ENCODE data around the gene GARIN3. TPM values are rescaled to one million over a fixed set of nuclear protein-coding genes. Genes with fewer than 3 reads are reported as not detected.

Gene GARIN3
- total and polyA plus RNA-seq, 9 of the 15 experiments (the other 6 are each of a cell fraction or from before 2014, with no cell fraction given) = not detected

DNA sequence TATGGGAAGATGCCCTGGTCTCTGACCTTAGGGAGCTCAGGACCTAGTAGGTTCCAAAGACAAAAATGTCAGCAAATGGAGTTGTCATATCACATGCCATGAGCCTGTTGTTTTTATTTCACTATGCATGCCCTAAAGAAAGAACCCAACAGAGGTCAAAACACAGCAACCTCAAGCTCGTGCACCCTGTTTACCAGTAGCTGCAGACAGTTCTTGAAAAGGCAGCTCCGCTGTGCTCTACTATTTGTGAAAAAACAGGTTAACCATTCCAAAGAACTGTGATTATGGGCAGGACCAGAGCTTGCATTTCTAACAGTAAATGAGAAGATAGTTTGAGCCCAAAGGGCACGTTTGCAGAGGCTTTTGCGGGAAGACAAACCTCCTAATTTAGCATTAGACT lies 37.4 kb upstream of the GARIN3 start (continued):
- TF ChIP-seq PCBP1 (IDR thresholded peaks at IDR 0.05; ENCODE audit: low read depth, low read length, poor library complexity, severe bottlenecking) = no peak
- TF ChIP-seq ZNF3 (CRISPR knock-in tag; IDR thresholded peaks at IDR 0.05) = no peak
- no peak for TF ChIP-seq HCFC1 (IDR thresholded peaks at IDR 0.05; ENCODE audit: low read depth, low read length)
- TF ChIP-seq ZSCAN32 (CRISPR knock-in tag; IDR thresholded peaks at IDR 0.05) = no peak
- no peak for TF ChIP-seq IFI16 (CRISPR knock-in tag; IDR thresholded peaks at IDR 0.05)
- TF ChIP-seq MTA1 (IDR thresholded peaks at IDR 0.05; ENCODE audit: borderline replicate concordance) = no peak

DNA sequence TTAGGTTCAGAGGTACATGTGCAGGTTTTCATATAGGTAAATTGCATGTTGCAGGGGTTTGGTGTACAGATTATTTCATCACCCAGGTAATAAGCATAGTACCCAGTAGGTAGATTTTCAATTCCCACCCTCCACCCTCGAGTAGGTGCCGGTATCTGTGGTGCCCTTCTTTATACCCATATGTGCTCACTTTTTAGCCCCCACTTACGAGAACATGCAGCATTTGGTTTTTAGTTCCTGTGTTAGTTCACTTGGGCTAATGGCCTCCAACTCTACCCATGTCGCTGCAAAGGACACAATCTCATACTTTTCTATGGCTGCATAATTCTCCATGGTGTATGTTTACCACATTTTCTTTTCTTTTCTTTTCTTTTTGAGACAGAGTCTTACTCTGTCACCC lies 35.8 kb upstream of the GARIN3 start:
- no peaks in the 10 kb centered on the region for H3K36me3 ChIP-seq (ENCODE audit: control insufficient read depth, insufficient read depth, low read length)
- H3K27me3 ChIP-seq (ENCODE audit: control insufficient read depth in 2 of 2, insufficient read depth in 2 of 2, low read length in 2 of 2) = peaks cover 0 to 5% of the 10 kb centered on the region in 2 experiments; a peak in 1 of 5 replicates
- no peak overlapping the region for H3K27ac ChIP-seq (ENCODE audit: extremely low read depth, low read depth, low read length)
- no peak overlapping the region for H2AFZ ChIP-seq (ENCODE audit: low read depth, low read length)
- H3K9me1 ChIP-seq (ENCODE audit: control insufficient read depth, insufficient read depth, low read length) = no peaks in the 10 kb centered on the region
- ChIA-PET POLR2A (no interaction called here), CTCF (ENCODE audit: low intra/inter-chr PET ratio) (no interaction called here)
- H3K9me3 ChIP-seq (replicated peaks; ENCODE audit: control insufficient read depth, insufficient read depth, low read depth, low read length) = no peaks in the 10 kb centered on the region
- H3K4me3 ChIP-seq = no peak overlapping the region
- no peaks in the 10 kb centered on the region for H3K79me2 ChIP-seq (ENCODE audit: control insufficient read depth, insufficient read depth, low read length)
- in situ Hi-C loops (cut with MboI) = no loop called here
- no peak overlapping the region for H3K9ac ChIP-seq (ENCODE audit: insufficient read depth in 1 of 2, low read depth in 2 of 2, low read length in 2 of 2)
- ATAC-seq = no peak
- FAIRE-seq = no peak
- WGBS (ENCODE audit: insufficient coverage, low coverage, missing lambda C conversion rate) = 0% methylated on average over 4 of the region's 4 CpGs
- no TSS peak for BruUV-seq (replicated peaks)
- H3K4me2 ChIP-seq (ENCODE audit: insufficient read depth, low read length) = no peak overlapping the region
- intact Hi-C loops (cut with micrococcal nuclease) = no loop called here
- H3K4me1 ChIP-seq (replicated peaks in 1 of 2; ENCODE audit: control insufficient read depth in 2 of 2, insufficient read depth in 2 of 2, low read length in 2 of 2) = no peaks in the 10 kb centered on the region
- DNase-seq (ENCODE audit: extremely low read depth in 1 of 4, low spot score in 3 of 4) = no peak
- H4K20me1 ChIP-seq (replicated peaks; ENCODE audit: control insufficient read depth, insufficient read depth, low read length) = no peaks in the 10 kb centered on the region
- TF ChIP-seq RBM39 (optimal IDR thresholded peaks at IDR 0.05; ENCODE audit: low read depth, low read length) (no peak), NR2C2 (CRISPR knock-in tag; IDR thresholded peaks at IDR 0.05) (no peak), NR2C2 (tag; IDR thresholded peaks at IDR 0.05) (no peak), CREM (IDR thresholded peaks at IDR 0.05; ENCODE audit: low read depth) (no peak), ZNF584 (CRISPR knock-in tag; IDR thresholded peaks at IDR 0.05; ENCODE audit: low read depth) (no peak), PHB2 (IDR thresholded peaks at IDR 0.05; ENCODE audit: low read depth) (no peak), MCM3 (IDR thresholded peaks at IDR 0.05) (no peak), RCOR1 (IDR thresholded peaks at IDR 0.05; ENCODE audit: borderline replicate concordance in 1 of 2, low read depth in 2 of 2, low read length in 2 of 2) (no peak), GATAD2B (IDR thresholded peaks at IDR 0.05; ENCODE audit: borderline replicate concordance) (no peak), KLF1 (tag; IDR thresholded peaks at IDR 0.05) (no peak), ZNF3 (CRISPR knock-in tag; IDR thresholded peaks at IDR 0.05) (no peak)
- TF ChIP-seq, protein P1, sequence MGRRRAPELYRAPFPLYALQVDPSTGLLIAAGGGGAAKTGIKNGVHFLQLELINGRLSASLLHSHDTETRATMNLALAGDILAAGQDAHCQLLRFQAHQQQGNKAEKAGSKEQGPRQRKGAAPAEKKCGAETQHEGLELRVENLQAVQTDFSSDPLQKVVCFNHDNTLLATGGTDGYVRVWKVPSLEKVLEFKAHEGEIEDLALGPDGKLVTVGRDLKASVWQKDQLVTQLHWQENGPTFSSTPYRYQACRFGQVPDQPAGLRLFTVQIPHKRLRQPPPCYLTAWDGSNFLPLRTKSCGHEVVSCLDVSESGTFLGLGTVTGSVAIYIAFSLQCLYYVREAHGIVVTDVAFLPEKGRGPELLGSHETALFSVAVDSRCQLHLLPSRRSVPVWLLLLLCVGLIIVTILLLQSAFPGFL (CRISPR knock-in tag; IDR thresholded peaks at IDR 0.05) = no peak
- TF ChIP-seq, protein P2, sequence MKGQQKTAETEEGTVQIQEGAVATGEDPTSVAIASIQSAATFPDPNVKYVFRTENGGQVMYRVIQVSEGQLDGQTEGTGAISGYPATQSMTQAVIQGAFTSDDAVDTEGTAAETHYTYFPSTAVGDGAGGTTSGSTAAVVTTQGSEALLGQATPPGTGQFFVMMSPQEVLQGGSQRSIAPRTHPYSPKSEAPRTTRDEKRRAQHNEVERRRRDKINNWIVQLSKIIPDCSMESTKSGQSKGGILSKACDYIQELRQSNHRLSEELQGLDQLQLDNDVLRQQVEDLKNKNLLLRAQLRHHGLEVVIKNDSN (CRISPR knock-in tag; IDR thresholded peaks at IDR 0.05) = no peak
- TF ChIP-seq, protein P3, sequence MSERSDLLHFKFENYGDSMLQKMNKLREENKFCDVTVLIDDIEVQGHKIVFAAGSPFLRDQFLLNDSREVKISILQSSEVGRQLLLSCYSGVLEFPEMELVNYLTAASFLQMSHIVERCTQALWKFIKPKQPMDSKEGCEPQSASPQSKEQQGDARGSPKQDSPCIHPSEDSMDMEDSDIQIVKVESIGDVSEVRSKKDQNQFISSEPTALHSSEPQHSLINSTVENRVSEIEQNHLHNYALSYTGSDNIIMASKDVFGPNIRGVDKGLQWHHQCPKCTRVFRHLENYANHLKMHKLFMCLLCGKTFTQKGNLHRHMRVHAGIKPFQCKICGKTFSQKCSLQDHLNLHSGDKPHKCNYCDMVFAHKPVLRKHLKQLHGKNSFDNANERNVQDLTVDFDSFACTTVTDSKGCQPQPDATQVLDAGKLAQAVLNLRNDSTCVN (CRISPR knock-in tag; IDR thresholded peaks at IDR 0.05) = no peak
- TF ChIP-seq, protein P4, sequence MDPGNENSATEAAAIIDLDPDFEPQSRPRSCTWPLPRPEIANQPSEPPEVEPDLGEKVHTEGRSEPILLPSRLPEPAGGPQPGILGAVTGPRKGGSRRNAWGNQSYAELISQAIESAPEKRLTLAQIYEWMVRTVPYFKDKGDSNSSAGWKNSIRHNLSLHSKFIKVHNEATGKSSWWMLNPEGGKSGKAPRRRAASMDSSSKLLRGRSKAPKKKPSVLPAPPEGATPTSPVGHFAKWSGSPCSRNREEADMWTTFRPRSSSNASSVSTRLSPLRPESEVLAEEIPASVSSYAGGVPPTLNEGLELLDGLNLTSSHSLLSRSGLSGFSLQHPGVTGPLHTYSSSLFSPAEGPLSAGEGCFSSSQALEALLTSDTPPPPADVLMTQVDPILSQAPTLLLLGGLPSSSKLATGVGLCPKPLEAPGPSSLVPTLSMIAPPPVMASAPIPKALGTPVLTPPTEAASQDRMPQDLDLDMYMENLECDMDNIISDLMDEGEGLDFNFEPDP (CRISPR knock-in tag; IDR thresholded peaks at IDR 0.05) = no peak
